Adrenal gland (tissue), 12 donors: ENCODE data around the gene P2RY8. TPM values are rescaled to one million over a fixed set of nuclear protein-coding genes. Genes with fewer than 3 reads are reported as not detected.
A peak's percentile ranks its signal among the peaks of the same experiment; 100 is the strongest.

Source experiments
- DNase-seq, 7 donors: peaks; one replicate each; pipeline ENCODE4 v3.0.0-alpha.2; 2019 to 2020
- H3K27ac ChIP-seq, 5 donors: fragments of 200-600 bp; sonication (generic) in 4 of 5; 1 replicate in 3 of 5; 2 replicates in 2 of 5; pipeline versions ENCODE4 v1.5.1 to v1.8.0; 2016 to 2020; ENCODE audit warnings: mild to moderate bottlenecking in 1 of 5
- H3K27me3 ChIP-seq: fragments of 200-600 bp; 2 replicates; pipeline ENCODE4 v1.8.0; 2021
- H3K36me3 ChIP-seq, 2 donors: fragments of 200-600 bp; replicated peaks in 1 of 2; 1 replicate in 1 of 2; 2 replicates in 1 of 2; pipeline versions ENCODE4 v1.5.1 to v1.8.0; 2018 to 2022
- H3K4me1 ChIP-seq, 2 donors: fragments of 200-600 bp; replicated peaks in 1 of 2; 1 replicate in 1 of 2; 2 replicates in 1 of 2; pipeline versions ENCODE4 v1.5.1 to v1.8.0; 2018 to 2021
- H3K4me3 ChIP-seq, 4 donors: fragments of 200-600 bp; sonication (generic) in 3 of 4; one replicate each; pipeline ENCODE4 v1.5.1; 2016 to 2018
- H3K9me3 ChIP-seq, 3 donors: fragments of 200-600 bp; sonication (generic) in 1 of 3; replicated peaks in 1 of 3; 1 replicate in 2 of 3; 2 replicates in 1 of 3; pipeline versions ENCODE4 v1.5.1 to v1.8.0; 2016 to 2021
- CTCF ChIP-seq, 6 experiments: fragments of 450-650 bp in 4 of 6; fragments of 200-600 bp in 2 of 6; sonication (generic) in 1 of 6; IDR thresholded peaks; 1 replicate in 5 of 6; 2 replicates in 1 of 6; pipeline versions ENCODE4 v1.5.1 to v1.8.0; 2016 to 2021; ENCODE audit warnings: antibody characterized with exemption in 6 of 6, mild to moderate bottlenecking in 2 of 6, moderate library complexity in 1 of 6
- POLR2A ChIP-seq, 2 donors: fragments of 450-650 bp; IDR thresholded peaks; one replicate each; pipeline ENCODE4 v1.6.1; 2017; ENCODE audit warnings: antibody characterized with exemption in 2 of 2, mild to moderate bottlenecking in 2 of 2, moderate library complexity in 1 of 2
- WGBS, 4 donors: extraction: QIAGEN DNeasy Blood & Tissue Kit in 2 of 4; methylation state at CpG; one replicate each; pipeline versions ENCODE4 v1.1.5 to v1.1.7; 2013 to 2017; 5-methylcytosine and 5-hydroxymethylcytosine counted together
- intact Hi-C, 2 donors: fragments of 100-400 bp; cut with DNase I; formaldehyde crosslinking; loops; one replicate each; pipeline versions ENCODE4 v1.14.1 to v1.15.0; 2022 to 2023
- polyA plus RNA-seq, 3 donors: library from polyadenylated mRNA; stranded (reverse); fragments of 200-250 nt in 2 of 3; fragments of 350-450 nt in 1 of 3; fragmentation: Illumina TruSeq in 1 of 3; extraction: RNeasy Lipid Tissue Mini Kit (QIAGEN cat#74804) in 1 of 3; gene quantifications; one replicate each; pipeline ENCODE4 v1.2.3, GENCODE V29; 2013 to 2014
- total RNA-seq, 9 donors: library from RNA; depleted of rRNA in 4 of 9; stranded (reverse); fragments of >200 nt in 4 of 9; fragments of 120-200 nt in 1 of 9; fragmentation: NEBNext Ultra II Directional in 1 of 9; extraction: Animal tissue kit (Norgen Biotek cat#: 25700) in 1 of 9; gene quantifications; one replicate each; pipeline versions ENCODE4 v1.1.0 to v1.2.4, GENCODE V29; 2013 to 2023
- donor health status: healthy with polysubstance abuse.
- donor health status: Bipolar disorder and iron deficiency.
- donor health status: DM: yes; HTN: yes; CAD: no.
- donor health status: DM: no; HTN: no; CAD: no.
- donor health status: DM: no; HTN: no; CAD: no.
- donor health status: DM: yes; HTN: yes; CAD: no.

Gene P2RY8
- total and polyA plus RNA-seq, 12 donors: 1.9 to 13.4 (median 6.0) TPM

GRCh38 chrX:1531096-1531890 is 5.7 kb downstream of the P2RY8 start:
- intact Hi-C loops: no loop called here
- WGBS, 4 donors: 75 to 88% (median 80%) methylated on average over 8 to 10 of the region's 10 CpGs
- Histone ChIP-seq H3K4me1 (peaks cover 0 to 5% of the 10 kb centered on the region in 2 donors), H3K9me3 (no peaks in the 10 kb centered on the region), H3K36me3 (no peaks in the 10 kb centered on the region), H3K27ac (no peak overlapping the region), H3K4me3 (no peak overlapping the region), H3K27me3 (no peaks in the 10 kb centered on the region)
- DNase-seq: peak in 2 of 7 donors; percentile 8 to 20
- TF ChIP-seq POLR2A (IDR thresholded peaks at IDR 0.05) (no peak), CTCF (IDR thresholded peaks at IDR 0.05) (no peak)

GRCh38 chrX:1529756-1530155 is 7.2 kb downstream of the P2RY8 start:
- no peaks in the 10 kb centered on the region for H3K36me3 ChIP-seq
- H3K9me3 ChIP-seq: no peaks in the 10 kb centered on the region
- intact Hi-C loops: no loop called here
- H3K4me3 ChIP-seq: no peak overlapping the region
- no peak overlapping the region for H3K27ac ChIP-seq
- H3K27me3 ChIP-seq: no peaks in the 10 kb centered on the region
- WGBS, 4 donors: 86 to 92% (median 89%) methylated on average over 6 of the region's 6 CpGs
- TF ChIP-seq CTCF (IDR thresholded peaks at IDR 0.05) (no peak), POLR2A (IDR thresholded peaks at IDR 0.05) (no peak)
- no peaks in the 10 kb centered on the region for H3K4me1 ChIP-seq
- DNase-seq: peak in 1 of 7 donors; percentile 5

GRCh38 chrX:1529328-1529727 is 7.7 kb downstream of the P2RY8 start:
- 72 to 85% (median 84%) methylated on average over 2 of the region's 2 CpGs for WGBS, 4 donors
- no peak overlapping the region for H3K4me3 ChIP-seq
- H3K36me3 ChIP-seq: no peaks in the 10 kb centered on the region
- peak in 1 of 7 donors; percentile 2 for DNase-seq
- intact Hi-C loops: no loop called here
- no peak for TF ChIP-seq POLR2A (IDR thresholded peaks at IDR 0.05)
- H3K27ac ChIP-seq: no peak overlapping the region
- H3K4me1 ChIP-seq: no peaks in the 10 kb centered on the region
- no peaks in the 10 kb centered on the region for H3K27me3 ChIP-seq
- H3K9me3 ChIP-seq: no peaks in the 10 kb centered on the region

- peak in 1 of 7 donors; percentile 4 for DNase-seq
- intact Hi-C loops: no loop called here
- TF ChIP-seq CTCF (IDR thresholded peaks at IDR 0.05): no peak
- no peak for TF ChIP-seq POLR2A (IDR thresholded peaks at IDR 0.05)
- Histone ChIP-seq H3K36me3 (no peaks in the 10 kb centered on the region), H3K9me3 (no peaks in the 10 kb centered on the region), H3K27ac (no peak overlapping the region), H3K27me3 (no peaks in the 10 kb centered on the region), H3K4me3 (no peak overlapping the region), H3K4me1 (no peaks in the 10 kb centered on the region)
- 74 to 88% (median 87%) methylated on average over 5 of the region's 5 CpGs for WGBS, 4 donors
Observed at GRCh38 chrX:1528884-1529203, 8.1 kb downstream of the P2RY8 start.
